ENCODE results near the gene HINT1.
A peak's percentile ranks its signal among the peaks of the same experiment; 100 is the strongest.
"Not testable (repeated sequence)": the region's sequence is repeated elsewhere in the genome, so short reads cannot be mapped to it uniquely, and the experiment has no call there.

HINT1 gene

GRCh38 chr5:131170540-131171275 is 5.7 kb upstream of the HINT1 start, which contains the start of gene LYRM7:
TSS of gene LYRM7 (plus strand) at chr5:131170944. CDS start at chr5:131171021, 77 bp downstream.
- peak; percentile 91 for DNase-seq

GRCh38 chr5:131169810-131170539 is 4.9 kb upstream of the HINT1 start:
- no peak for DNase-seq

- DNase-seq = no peak
Observed at GRCh38 chr5:131167615-131168014, 2.6 kb upstream of the HINT1 start.

GRCh38 chr5:131164191-131165118 is 601 bp downstream of the HINT1 start:
- DNase-seq = peak; percentile 63

- no peak for DNase-seq
Observed at GRCh38 chr5:131163276-131164119, 1.6 kb downstream of the HINT1 start.

- no peak for DNase-seq
Observed at GRCh38 chr5:131160134-131160533, 4.9 kb downstream of the HINT1 start.

- no peak for DNase-seq
Observed at GRCh38 chr5:131156957-131157356, 8.1 kb downstream of the HINT1 start.

GRCh38 chr5:131156385-131156784 is 8.7 kb downstream of the HINT1 start:
- DNase-seq = no peak

GRCh38 chr5:131151216-131151615 is 13.8 kb downstream of the HINT1 start:
- no peak for DNase-seq

GRCh38 chr5:131150408-131150807 is 14.6 kb downstream of the HINT1 start:
- DNase-seq = no peak

- no peak for DNase-seq
Observed at GRCh38 chr5:131148835-131149234, 16.2 kb downstream of the HINT1 start.

- no peak for DNase-seq
Observed at GRCh38 chr5:131147258-131147657, 17.8 kb downstream of the HINT1 start.

GRCh38 chr5:131142970-131143617 is 22.0 kb downstream of the HINT1 start:
- DNase-seq = no peak

GRCh38 chr5:131139321-131139720 is 25.7 kb downstream of the HINT1 start:
- DNase-seq = no peak

GRCh38 chr5:131138406-131138805 is 26.6 kb downstream of the HINT1 start:
- DNase-seq = peak; percentile 19

- not testable (repeated sequence) for DNase-seq
Observed at GRCh38 chr5:131133091-131133490, 32.0 kb downstream of the HINT1 start.

- DNase-seq = no peak
Observed at GRCh38 chr5:131129306-131129705, 35.8 kb downstream of the HINT1 start.

GRCh38 chr5:131127244-131127643 is 37.8 kb downstream of the HINT1 start:
- DNase-seq = not testable (repeated sequence)

GRCh38 chr5:131114754-131115153 is 50.3 kb downstream of the HINT1 start:
- DNase-seq = no peak

- DNase-seq = no peak
Observed at GRCh38 chr5:131112424-131112823, 52.6 kb downstream of the HINT1 start.

GRCh38 chr5:131110256-131110594 is 54.8 kb downstream of the HINT1 start:
- no peak for DNase-seq
